Uterus (tissue), 4 donors: ENCODE measurements around the gene EMILIN1. TPM values are rescaled to one million over a fixed set of nuclear protein-coding genes. Genes with fewer than 3 reads are reported as not detected.

Experiments
- DNase-seq, 2 donors: peaks; one replicate each; pipeline ENCODE4 v3.0.0-alpha.2; 2019 to 2020
- H3K27ac ChIP-seq, 2 donors: fragments of 200-600 bp; sonication (generic); 1 replicate in 1 of 2; 2 replicates in 1 of 2; pipeline ENCODE4 v1.5.1; 2016 to 2018
- H3K27me3 ChIP-seq, 2 donors: fragments of 200-600 bp; sonication (generic); one replicate each; pipeline ENCODE4 v1.5.1; 2018 to 2019; ENCODE audit warnings: control low read depth in 1 of 2
- H3K36me3 ChIP-seq, 2 donors: fragments of 200-600 bp; sonication (generic); one replicate each; pipeline ENCODE4 v1.5.1; 2019; ENCODE audit warnings: control low read depth in 1 of 2
- H3K4me1 ChIP-seq, 2 donors: fragments of 200-600 bp; sonication (generic); one replicate each; pipeline ENCODE4 v1.5.1; 2018 to 2019; ENCODE audit warnings: control low read depth in 1 of 2
- H3K4me3 ChIP-seq, 2 donors: fragments of 200-600 bp; sonication (generic); 1 replicate in 1 of 2; 2 replicates in 1 of 2; pipeline ENCODE4 v1.5.1; 2018 to 2019; ENCODE audit warnings: mild to moderate bottlenecking in 1 of 2
- H3K9me3 ChIP-seq, 2 donors: fragments of 200-600 bp; sonication (generic); one replicate each; pipeline ENCODE4 v1.5.1; 2019; ENCODE audit warnings: control low read depth in 1 of 2
- CTCF ChIP-seq, 4 experiments: fragments of 200-600 bp in 2 of 4; fragments of 450-650 bp in 2 of 4; sonication (generic) in 2 of 4; IDR thresholded peaks; one replicate each; pipeline ENCODE4 v1.5.1; 2016 to 2019; ENCODE audit warnings: antibody characterized with exemption in 4 of 4, mild to moderate bottlenecking in 2 of 4, moderate library complexity in 1 of 4
- POLR2A ChIP-seq, 2 donors: fragments of 450-650 bp; IDR thresholded peaks; one replicate each; pipeline ENCODE4 v1.6.1; 2016; ENCODE audit warnings: antibody characterized with exemption in 2 of 2, mild to moderate bottlenecking in 1 of 2, moderate library complexity in 1 of 2
- intact Hi-C: fragments of 100-400 bp; cut with DNase I; formaldehyde crosslinking; loops from one replicate; pipeline ENCODE4 v1.15.1; 2023; ENCODE audit warnings: low total_unique reads
- total RNA-seq, 4 donors: library from RNA; depleted of rRNA in 3 of 4; stranded (reverse); fragments of >200 nt in 3 of 4; gene quantifications; one replicate each; pipeline versions ENCODE4 v1.1.0 to v1.2.4, GENCODE V29; 2014 to 2023
- donor health status: DM: yes; HTN: yes; CAD: no.

The EMILIN1 gene
- total RNA-seq, 4 donors from 2014 or later = 107 to 377 (median 224) TPM

GRCh38 chr2:27041752-27042151 is 36.7 kb upstream of the EMILIN1 start:
- Histone ChIP-seq H3K36me3 (no peaks in the 10 kb centered on the region), H3K9me3 (no peaks in the 10 kb centered on the region), H3K4me1 (no peaks in the 10 kb centered on the region), H3K27me3 (no peaks in the 10 kb centered on the region), H3K27ac (peak overlapping the region; percentile 14 to 22), H3K4me3 (no peak overlapping the region)
- no peak for DNase-seq
- no peak for TF ChIP-seq POLR2A (IDR thresholded peaks at IDR 0.05)
- TF ChIP-seq CTCF (IDR thresholded peaks at IDR 0.05) = no peak
- intact Hi-C loops = no loop called here

- Histone ChIP-seq H3K4me1 (no peaks in the 10 kb centered on the region), H3K36me3 (no peaks in the 10 kb centered on the region), H3K27me3 (no peaks in the 10 kb centered on the region), H3K27ac (peak overlapping the region; percentile 14 to 22), H3K4me3 (no peak overlapping the region), H3K9me3 (no peaks in the 10 kb centered on the region)
- no peak for DNase-seq
- no peak for TF ChIP-seq POLR2A (IDR thresholded peaks at IDR 0.05)
- no peak for TF ChIP-seq CTCF (IDR thresholded peaks at IDR 0.05)
- intact Hi-C loops = no loop called here
These were observed 36.2 kb upstream of the EMILIN1 start for GRCh38 chr2:27042159-27042661.

- Histone ChIP-seq H3K27me3 (no peaks in the 10 kb centered on the region), H3K9me3 (no peaks in the 10 kb centered on the region), H3K4me3 (no peak overlapping the region), H3K27ac (peak overlapping the region in 1 of 2 donors; percentile 22), H3K4me1 (no peaks in the 10 kb centered on the region), H3K36me3 (no peaks in the 10 kb centered on the region)
- intact Hi-C loops = no loop called here
- DNase-seq = no peak
- TF ChIP-seq CTCF (IDR thresholded peaks at IDR 0.05) = no peak
- no peak for TF ChIP-seq POLR2A (IDR thresholded peaks at IDR 0.05)
These were observed 35.3 kb upstream of the EMILIN1 start for GRCh38 chr2:27042985-27043634.

- intact Hi-C loops = loop anchor here (2.0 kb wide), 1 partner anchor 29 kb away; the partner anchor contains the start of gene EMILIN1
- H3K9me3 ChIP-seq = no peaks in the 10 kb centered on the region
- DNase-seq = peak in 1 of 2 donors; percentile 48
- H3K4me1 ChIP-seq = peaks cover 0 to 3% of the 10 kb centered on the region in 2 donors
- H3K4me3 ChIP-seq = peak overlapping the region; percentile 75 to 96
- H3K27ac ChIP-seq = peak overlapping the region; percentile 94 to 100
- no peaks in the 10 kb centered on the region for H3K36me3 ChIP-seq
- TF ChIP-seq CTCF (IDR thresholded peaks at IDR 0.05) = peak in 1 of 4 experiments; percentile 2
- TF ChIP-seq POLR2A (IDR thresholded peaks at IDR 0.05) = no peak
- H3K27me3 ChIP-seq = no peaks in the 10 kb centered on the region
These were observed 28.8 kb upstream of the EMILIN1 start for GRCh38 chr2:27049422-27050280.
